ENCODE measurements around the gene TMEM59L. TPM values are rescaled to one million over a fixed set of nuclear protein-coding genes. Genes with fewer than 3 reads are reported as not detected.

TMEM59L gene
- total RNA-seq, 2 donors from 2014 or later: 0.66 to 2.1 TPM

- H3K27ac ChIP-seq: no peak overlapping the region
- no peak overlapping the region for H3K4me3 ChIP-seq
- peaks cover 0 to 26% of the 10 kb centered on the region in 2 donors for H3K27me3 ChIP-seq
- 22 to 26% methylated on average over 9 to 17 of the region's 26 CpGs for WGBS, 2 donors
- DNase-seq (no peak), ATAC-seq (no peak)
- H3K9me3 ChIP-seq: no peaks in the 10 kb centered on the region
- peaks cover 17% of the 10 kb centered on the region for H3K4me1 ChIP-seq
- no peak for TF ChIP-seq CTCF (IDR thresholded peaks at IDR 0.05)
- TF ChIP-seq POLR2A (IDR thresholded peaks at IDR 0.05): no peak
- no peaks in the 10 kb centered on the region for H3K36me3 ChIP-seq (replicated peaks in 1 of 2; ENCODE audit: insufficient read depth in 1 of 2, low read depth in 2 of 2)
- intact Hi-C loops (cut with DNase I): no loop called here
Measured at GRCh38 chr19:18603958-18604819, 8.5 kb upstream of the TMEM59L start.

GRCh38 chr19:18604820-18605159 is 7.9 kb upstream of the TMEM59L start:
- no peak for DNase-seq
- intact Hi-C loops (cut with DNase I): no loop called here
- Histone ChIP-seq H3K27me3 (peaks cover 0 to 29% of the 10 kb centered on the region in 2 donors), H3K9me3 (no peaks in the 10 kb centered on the region), H3K27ac (no peak overlapping the region), H3K36me3 (replicated peaks in 1 of 2; ENCODE audit: insufficient read depth in 1 of 2, low read depth in 2 of 2) (no peaks in the 10 kb centered on the region), H3K4me1 (peaks cover 17% of the 10 kb centered on the region), H3K4me3 (no peak overlapping the region)
- TF ChIP-seq CTCF (IDR thresholded peaks at IDR 0.05): no peak
- no peak for TF ChIP-seq POLR2A (IDR thresholded peaks at IDR 0.05)
- 22% methylated on average over 10 of the region's 10 CpGs for WGBS, 2 donors
- no peak for ATAC-seq

GRCh38 chr19:18605196-18605545 is 7.5 kb upstream of the TMEM59L start:
- intact Hi-C loops (cut with DNase I): no loop called here
- no peak for ATAC-seq

GRCh38 chr19:18605546-18606280 is 7.0 kb upstream of the TMEM59L start:
- no peak overlapping the region for H3K27ac ChIP-seq
- H3K4me1 ChIP-seq: peaks cover 21% of the 10 kb centered on the region
- WGBS, 2 donors: 4% methylated on average over 62 of the region's 65 CpGs; no CpG with 5 or more reads in 1 of the 2 donors
- no peak overlapping the region for H3K4me3 ChIP-seq
- H3K27me3 ChIP-seq: peaks cover 0 to 38% of the 10 kb centered on the region in 2 donors
- DNase-seq: no peak
- no peaks in the 10 kb centered on the region for H3K9me3 ChIP-seq
- ATAC-seq: no peak
- no peaks in the 10 kb centered on the region for H3K36me3 ChIP-seq (replicated peaks in 1 of 2; ENCODE audit: insufficient read depth in 1 of 2, low read depth in 2 of 2)
- TF ChIP-seq CTCF (IDR thresholded peaks at IDR 0.05): no peak
- TF ChIP-seq POLR2A (IDR thresholded peaks at IDR 0.05): no peak
- intact Hi-C loops (cut with DNase I): no loop called here

More at GRCh38 chr19:18605196-18605545, 7.5 kb upstream of the TMEM59L start:
- WGBS, 2 donors: 5 to 6% methylated on average over 5 to 17 of the region's 17 CpGs
- Histone ChIP-seq H3K9me3 (no peaks in the 10 kb centered on the region), H3K27me3 (peaks cover 0 to 33% of the 10 kb centered on the region in 2 donors), H3K4me3 (no peak overlapping the region), H3K36me3 (replicated peaks in 1 of 2; ENCODE audit: insufficient read depth in 1 of 2, low read depth in 2 of 2) (no peaks in the 10 kb centered on the region), H3K27ac (no peak overlapping the region), H3K4me1 (peaks cover 17% of the 10 kb centered on the region)
- TF ChIP-seq CTCF (IDR thresholded peaks at IDR 0.05) (no peak), POLR2A (IDR thresholded peaks at IDR 0.05) (no peak)
- no peak for DNase-seq

All from body of pancreas (tissue), 4 donors.